NCI-H1092 treated with DMSO at 0.1 percent for 48 hours (cell line): Measurements from ENCODE around the gene LRRTM3.

Experiments used
- DNase-seq: peaks from one replicate; lab custom pipeline; 2025; lab: John Stamatoyannopoulos, UW

The LRRTM3 gene

DNA sequence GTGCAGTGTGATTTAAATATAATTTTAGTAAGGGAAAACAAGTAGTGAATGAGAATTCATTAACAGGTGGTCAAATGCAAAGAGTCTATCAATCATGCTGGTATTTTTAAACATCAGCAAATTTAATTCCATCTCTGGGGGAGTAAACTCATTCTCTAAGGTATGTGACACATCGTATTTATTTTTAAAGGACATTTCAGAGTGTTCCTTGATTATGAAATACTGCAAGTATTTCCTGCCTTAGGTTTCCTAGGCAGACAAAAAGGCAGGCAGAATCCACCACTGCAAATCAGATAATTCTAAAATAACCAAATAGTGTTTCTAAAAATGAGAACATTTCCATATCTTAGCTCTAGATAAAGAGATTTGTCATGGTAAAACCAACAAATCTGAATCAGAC lies 193.8 kb downstream of the LRRTM3 start:
- no peak for DNase-seq

DNA sequence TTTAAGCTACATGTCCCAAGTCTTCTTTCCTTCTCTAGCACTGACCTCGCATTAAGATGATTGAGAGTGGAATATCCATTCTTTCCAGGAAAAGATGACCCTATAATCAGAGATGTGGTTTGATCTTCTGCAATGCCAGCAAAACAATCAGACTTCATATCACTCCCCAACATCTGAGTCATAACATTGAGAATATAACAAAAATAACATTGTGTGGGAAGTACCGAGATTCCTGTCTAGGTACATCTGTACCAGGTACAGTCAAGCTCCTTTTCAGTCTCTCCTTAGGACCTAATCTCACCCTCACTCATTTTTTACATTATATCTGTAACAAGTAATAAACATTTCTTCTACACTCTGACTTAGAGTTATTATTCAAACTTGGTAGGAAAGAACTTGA lies 201.6 kb downstream of the LRRTM3 start:
- DNase-seq = no peak

DNA sequence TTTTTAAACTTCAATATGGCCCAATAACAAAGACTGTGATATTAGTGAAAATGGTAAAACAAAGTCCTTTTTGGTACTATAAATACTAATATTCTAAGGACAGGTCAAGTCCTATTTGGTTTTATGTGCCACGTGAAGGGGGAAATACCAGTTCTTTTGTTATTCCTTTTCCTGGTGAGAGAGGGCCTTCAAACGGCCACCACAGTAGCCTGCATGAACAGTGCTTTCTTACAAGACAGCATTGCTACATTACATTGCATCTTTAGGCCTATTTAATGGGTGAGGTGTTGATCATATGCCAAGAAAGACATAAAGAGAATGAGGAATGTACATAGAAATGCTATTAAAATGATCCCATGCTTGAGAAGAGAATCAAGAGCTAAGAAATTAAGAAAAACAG lies 214.8 kb downstream of the LRRTM3 start:
- no peak for DNase-seq

DNA sequence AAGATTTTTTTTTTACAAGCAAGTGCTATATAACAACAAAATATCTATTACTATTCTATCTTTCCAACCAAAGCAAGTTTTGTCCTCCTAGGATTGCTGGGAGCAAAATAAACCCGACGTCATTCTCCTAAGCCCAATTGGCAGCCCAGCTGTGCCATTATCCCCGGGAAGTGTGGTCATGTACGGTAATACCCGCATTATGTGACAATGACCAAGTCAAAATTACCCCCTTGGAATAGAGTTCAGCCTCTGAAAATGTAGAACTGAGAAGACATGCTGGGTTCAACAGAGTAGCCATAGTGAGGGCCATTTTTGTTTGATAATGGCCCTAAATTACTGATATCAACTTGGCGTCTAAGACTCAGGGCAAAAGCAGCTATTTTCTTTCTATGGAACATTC lies 215.5 kb downstream of the LRRTM3 start:
- no peak for DNase-seq

DNA sequence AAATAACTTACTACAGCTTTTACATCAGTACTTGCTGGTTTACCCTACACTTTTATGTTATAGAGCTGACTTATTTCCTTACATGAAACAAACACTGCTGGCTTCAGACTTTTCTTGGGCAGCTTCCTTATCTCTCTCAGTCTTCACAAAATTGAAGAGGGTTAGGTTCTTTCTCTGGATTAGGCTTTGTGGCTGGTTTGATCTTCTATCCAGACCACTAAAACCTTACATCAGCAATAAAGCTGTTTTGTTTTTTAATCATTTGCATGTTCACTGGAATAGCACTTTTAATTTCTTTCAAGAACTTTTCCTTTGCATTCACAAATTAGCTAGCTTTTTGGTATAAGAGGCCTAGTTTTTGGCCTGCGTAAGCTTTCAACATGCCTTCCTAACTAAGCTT lies 218.7 kb downstream of the LRRTM3 start:
- DNase-seq = no peak
